ENCODE results near the gene DPYSL3. TPM values are rescaled to one million over a fixed set of nuclear protein-coding genes. Genes with fewer than 3 reads are reported as not detected.

Gene DPYSL3
- polyA plus RNA-seq, 1 of the 3 experiments (the other 2 are of a cell fraction): 123 TPM

DNA sequence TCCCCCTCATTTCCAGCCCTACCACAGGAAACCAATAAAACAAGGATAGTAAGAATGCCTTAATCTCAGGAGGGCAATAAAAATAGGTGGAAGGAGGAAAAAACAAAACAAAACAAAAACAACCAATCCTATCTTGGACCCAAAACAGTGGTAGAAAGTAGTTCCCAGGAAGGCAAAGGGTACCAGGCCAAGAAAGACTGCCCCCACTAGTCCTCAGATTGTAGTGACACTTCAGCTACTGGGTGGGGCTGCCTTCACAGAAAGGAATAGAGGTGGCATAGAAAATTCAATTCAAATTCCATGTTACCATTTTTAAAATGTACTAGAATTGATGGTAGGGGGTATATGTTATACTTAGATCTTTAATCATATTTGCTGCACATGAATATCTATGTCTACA is 59.3 kb downstream of the DPYSL3 start:
- Histone ChIP-seq H3K4me1 (ENCODE audit: control insufficient read depth in 1 of 2, insufficient read depth in 2 of 2, low read depth in 1 of 2, low read length in 1 of 2) (peaks cover 23 to 41% of the 10 kb centered on the region in 2 experiments), H3K4me3 (ENCODE audit: low read depth in 2 of 2, low read length in 1 of 2) (no peak overlapping the region), H2AFZ (ENCODE audit: low read depth) (no peak overlapping the region), H3K9me2 (no peaks in the 10 kb centered on the region), H3K9ac (no peak overlapping the region), H3K36me3 (replicated peaks in 1 of 2; ENCODE audit: control insufficient read depth in 1 of 2, insufficient read depth in 2 of 2, low read length in 1 of 2) (peaks cover 0 to 10% of the 10 kb centered on the region in 2 experiments), H3F3A (replicated peaks; ENCODE audit: insufficient read depth) (peaks cover 11% of the 10 kb centered on the region), H3K79me2 (ENCODE audit: insufficient read depth) (peaks cover 78% of the 10 kb centered on the region), H3K4me2 (no peak overlapping the region), H3K9me3 (no peaks in the 10 kb centered on the region), H3K27ac (ENCODE audit: low read depth in 2 of 2, low read length in 1 of 2) (no peak overlapping the region), H3K27me3 (ENCODE audit: insufficient read depth) (no peaks in the 10 kb centered on the region), H4K20me1 (ENCODE audit: insufficient read depth) (peaks cover 59% of the 10 kb centered on the region)
- TF ChIP-seq RCOR1 (IDR thresholded peaks at IDR 0.05; ENCODE audit: low read length): no peak
- TF ChIP-seq, protein P1, sequence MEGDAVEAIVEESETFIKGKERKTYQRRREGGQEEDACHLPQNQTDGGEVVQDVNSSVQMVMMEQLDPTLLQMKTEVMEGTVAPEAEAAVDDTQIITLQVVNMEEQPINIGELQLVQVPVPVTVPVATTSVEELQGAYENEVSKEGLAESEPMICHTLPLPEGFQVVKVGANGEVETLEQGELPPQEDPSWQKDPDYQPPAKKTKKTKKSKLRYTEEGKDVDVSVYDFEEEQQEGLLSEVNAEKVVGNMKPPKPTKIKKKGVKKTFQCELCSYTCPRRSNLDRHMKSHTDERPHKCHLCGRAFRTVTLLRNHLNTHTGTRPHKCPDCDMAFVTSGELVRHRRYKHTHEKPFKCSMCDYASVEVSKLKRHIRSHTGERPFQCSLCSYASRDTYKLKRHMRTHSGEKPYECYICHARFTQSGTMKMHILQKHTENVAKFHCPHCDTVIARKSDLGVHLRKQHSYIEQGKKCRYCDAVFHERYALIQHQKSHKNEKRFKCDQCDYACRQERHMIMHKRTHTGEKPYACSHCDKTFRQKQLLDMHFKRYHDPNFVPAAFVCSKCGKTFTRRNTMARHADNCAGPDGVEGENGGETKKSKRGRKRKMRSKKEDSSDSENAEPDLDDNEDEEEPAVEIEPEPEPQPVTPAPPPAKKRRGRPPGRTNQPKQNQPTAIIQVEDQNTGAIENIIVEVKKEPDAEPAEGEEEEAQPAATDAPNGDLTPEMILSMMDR (IDR thresholded peaks at IDR 0.05): peak; percentile 18; the same call in 1 of the 2 replicates
- no peak for DNase-seq
- ChIA-PET CTCF (interaction anchor here (0.7 to 8.8 kb wide), 9 partner anchors 18 to 917 kb away, joined by 3 to 118 read pairs (median 4); no protein-coding TSS in a partner anchor), POLR2A (interaction anchor here (0.7 kb wide), 1 partner anchor 86 kb away, joined by 3 read pairs; no protein-coding TSS in a partner anchor)

DNA sequence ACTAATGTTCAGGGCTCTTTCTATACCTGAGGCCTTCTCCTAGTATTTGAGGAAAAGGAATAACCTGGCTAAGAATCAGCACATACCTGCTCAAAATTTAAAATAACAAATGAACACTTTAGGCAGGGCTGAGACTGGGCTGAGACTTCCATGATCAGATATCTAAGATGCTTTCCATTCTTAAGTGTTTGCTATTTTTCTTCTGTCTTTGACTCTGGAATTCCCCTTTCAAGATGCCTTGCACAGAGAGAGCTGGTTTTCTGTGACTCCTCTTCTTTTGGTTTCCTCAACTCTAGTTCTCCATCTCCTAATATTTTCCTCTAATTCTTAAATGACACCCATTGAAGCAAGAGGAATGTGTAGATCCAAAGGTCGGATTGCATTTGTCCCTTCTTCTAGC is 61.1 kb downstream of the DPYSL3 start:
- Histone ChIP-seq H4K20me1 (ENCODE audit: insufficient read depth) (peaks cover 73% of the 10 kb centered on the region), H3F3A (replicated peaks; ENCODE audit: insufficient read depth) (peaks cover 3% of the 10 kb centered on the region), H3K27me3 (ENCODE audit: insufficient read depth) (no peaks in the 10 kb centered on the region), H2AFZ (ENCODE audit: low read depth) (no peak overlapping the region), H3K9me3 (no peaks in the 10 kb centered on the region), H3K9me2 (no peaks in the 10 kb centered on the region), H3K4me2 (peak overlapping the region; percentile 20; the same call in 1 of the 2 replicates), H3K79me2 (ENCODE audit: insufficient read depth) (peaks cover 95% of the 10 kb centered on the region), H3K36me3 (replicated peaks in 1 of 2; ENCODE audit: control insufficient read depth in 1 of 2, insufficient read depth in 2 of 2, low read length in 1 of 2) (peaks cover 6 to 22% of the 10 kb centered on the region in 2 experiments), H3K27ac (ENCODE audit: low read depth in 2 of 2, low read length in 1 of 2) (peak overlapping the region; percentile 36 to 62; a peak in 3 of 4 replicates), H3K9ac (no peak overlapping the region), H3K4me1 (ENCODE audit: control insufficient read depth in 1 of 2, insufficient read depth in 2 of 2, low read depth in 1 of 2, low read length in 1 of 2) (peaks cover 12 to 29% of the 10 kb centered on the region in 2 experiments), H3K4me3 (ENCODE audit: low read depth in 2 of 2, low read length in 1 of 2) (no peak overlapping the region)
- POLR2A ChIA-PET: no interaction called here
- 53% methylated on average over 1 of the region's 1 CpG for WGBS (ENCODE audit: low lambda C conversion rate)
- CTCF ChIA-PET: interaction anchor here (0.6 to 8.3 kb wide), 5 partner anchors 14 to 781 kb away, joined by 3 to 118 read pairs (median 3); no protein-coding TSS in a partner anchor
- no peak for TF ChIP-seq FOXM1 (IDR thresholded peaks at IDR 0.05; ENCODE audit: low read depth)
- TF ChIP-seq NRF1 (IDR thresholded peaks at IDR 0.05; ENCODE audit: low read depth, low read length): no peak
- TF ChIP-seq, protein P2, sequence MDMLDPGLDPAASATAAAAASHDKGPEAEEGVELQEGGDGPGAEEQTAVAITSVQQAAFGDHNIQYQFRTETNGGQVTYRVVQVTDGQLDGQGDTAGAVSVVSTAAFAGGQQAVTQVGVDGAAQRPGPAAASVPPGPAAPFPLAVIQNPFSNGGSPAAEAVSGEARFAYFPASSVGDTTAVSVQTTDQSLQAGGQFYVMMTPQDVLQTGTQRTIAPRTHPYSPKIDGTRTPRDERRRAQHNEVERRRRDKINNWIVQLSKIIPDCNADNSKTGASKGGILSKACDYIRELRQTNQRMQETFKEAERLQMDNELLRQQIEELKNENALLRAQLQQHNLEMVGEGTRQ (IDR thresholded peaks at IDR 0.05; ENCODE audit: borderline replicate concordance, low read depth, low read length): no peak
- no peak for TF ChIP-seq YY1 (IDR thresholded peaks at IDR 0.05; ENCODE audit: low read depth)
- no peak for TF ChIP-seq FOXJ3 (CRISPR knock-in tag; IDR thresholded peaks at IDR 0.05)
- TF ChIP-seq GABPA (IDR thresholded peaks at IDR 0.05; ENCODE audit: low read depth): no peak
- TF ChIP-seq POLR2AphosphoS5 (IDR thresholded peaks at IDR 0.05; ENCODE audit: low read depth, low read length): no peak
- no peak for TF ChIP-seq RFX5 (IDR thresholded peaks at IDR 0.05; ENCODE audit: low read length)
- TF ChIP-seq JUND (IDR thresholded peaks at IDR 0.05): no peak
- TF ChIP-seq, protein P3, sequence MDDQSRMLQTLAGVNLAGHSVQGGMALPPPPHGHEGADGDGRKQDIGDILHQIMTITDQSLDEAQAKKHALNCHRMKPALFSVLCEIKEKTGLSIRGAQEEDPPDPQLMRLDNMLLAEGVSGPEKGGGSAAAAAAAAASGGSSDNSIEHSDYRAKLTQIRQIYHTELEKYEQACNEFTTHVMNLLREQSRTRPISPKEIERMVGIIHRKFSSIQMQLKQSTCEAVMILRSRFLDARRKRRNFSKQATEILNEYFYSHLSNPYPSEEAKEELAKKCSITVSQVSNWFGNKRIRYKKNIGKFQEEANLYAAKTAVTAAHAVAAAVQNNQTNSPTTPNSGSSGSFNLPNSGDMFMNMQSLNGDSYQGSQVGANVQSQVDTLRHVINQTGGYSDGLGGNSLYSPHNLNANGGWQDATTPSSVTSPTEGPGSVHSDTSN (IDR thresholded peaks at IDR 0.05): 0 out of 2 replicates have a peak, but pooled peaks have one; percentile 20
- no peak for TF ChIP-seq CHD2 (IDR thresholded peaks at IDR 0.05; ENCODE audit: low read length, partially characterized antibody)
- no peak for TF ChIP-seq EZH2phosphoT487 (IDR thresholded peaks at IDR 0.05; ENCODE audit: borderline replicate concordance, low read depth)
- TF ChIP-seq, protein P4, sequence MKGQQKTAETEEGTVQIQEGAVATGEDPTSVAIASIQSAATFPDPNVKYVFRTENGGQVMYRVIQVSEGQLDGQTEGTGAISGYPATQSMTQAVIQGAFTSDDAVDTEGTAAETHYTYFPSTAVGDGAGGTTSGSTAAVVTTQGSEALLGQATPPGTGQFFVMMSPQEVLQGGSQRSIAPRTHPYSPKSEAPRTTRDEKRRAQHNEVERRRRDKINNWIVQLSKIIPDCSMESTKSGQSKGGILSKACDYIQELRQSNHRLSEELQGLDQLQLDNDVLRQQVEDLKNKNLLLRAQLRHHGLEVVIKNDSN (IDR thresholded peaks at IDR 0.05; ENCODE audit: borderline replicate concordance, low read depth): no peak
- TF ChIP-seq EP300 (IDR thresholded peaks at IDR 0.05; ENCODE audit: borderline replicate concordance in 1 of 2, low read depth in 1 of 2, low read length in 1 of 2): 0 out of 4 replicates have a peak, but pooled peaks of 1 of the 2 experiments have one; percentile 20
- TF ChIP-seq ELF1 (IDR thresholded peaks at IDR 0.05): no peak
- DNase-seq: no peak

Measured in SK-N-SH (cell line).